Fibroblast of skin of abdomen (primary cell): ENCODE data around the gene SDK2.
A peak's percentile ranks its signal among the peaks of the same experiment; 100 is the strongest.

ENCODE experiments used
- DNase-seq: peaks from one replicate; pipeline ENCODE4 v3.0.0-alpha.2; 2013

Gene SDK2

GRCh38 chr17:73439597-73439996, 204.6 kb downstream of the SDK2 start:
- no peak for DNase-seq

DNA sequence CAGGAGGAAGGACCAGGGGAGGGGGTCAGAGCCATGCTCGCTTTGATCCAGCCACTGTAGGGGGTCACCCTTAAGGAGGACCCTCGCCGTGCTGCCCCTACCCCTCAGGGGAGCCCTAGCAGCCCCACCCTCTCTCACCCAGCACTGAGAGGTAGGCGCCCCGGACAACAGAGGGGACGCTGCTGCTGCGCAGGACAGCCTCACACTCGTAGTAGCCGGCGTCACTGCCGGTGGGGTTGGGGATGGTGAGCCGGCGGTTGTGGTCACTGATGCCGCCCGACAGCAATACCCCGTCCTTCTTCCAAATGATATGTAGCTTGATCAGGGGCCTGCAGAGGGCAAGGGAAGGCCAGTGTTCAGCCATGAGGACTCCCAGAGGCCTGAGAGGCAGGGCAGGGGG, 206.4 kb downstream of the SDK2 start:
- no peak for DNase-seq

DNA sequence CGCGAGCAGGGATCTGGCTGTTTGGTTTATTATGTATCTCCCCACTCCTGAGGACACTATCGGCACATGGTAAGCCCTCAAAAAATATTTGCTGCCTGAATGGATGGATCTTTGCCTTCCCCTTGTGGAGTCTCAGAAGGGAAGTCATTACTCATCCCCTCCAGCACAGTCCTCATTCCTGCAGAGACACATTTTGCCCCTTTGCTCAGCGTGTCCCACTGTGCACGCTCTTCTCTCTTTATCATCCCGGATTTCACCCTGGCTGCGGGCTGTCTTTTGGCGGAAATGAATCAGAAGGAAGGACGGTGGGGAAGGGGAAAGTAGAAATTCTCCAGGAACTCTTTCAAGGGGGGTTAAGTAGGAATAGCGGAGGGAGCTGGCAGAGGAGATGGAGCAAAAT, 207.3 kb downstream of the SDK2 start:
- peak; percentile 76 for DNase-seq

GRCh38 chr17:73435412-73435811, 208.8 kb downstream of the SDK2 start:
- no peak for DNase-seq

GRCh38 chr17:73434154-73434553, 210.1 kb downstream of the SDK2 start:
- DNase-seq = no peak

- no peak for DNase-seq
Measured at GRCh38 chr17:73433501-73433900, 210.7 kb downstream of the SDK2 start.

GRCh38 chr17:73432624-73433190, 211.5 kb downstream of the SDK2 start:
- DNase-seq = no peak

GRCh38 chr17:73431401-73432205, 212.6 kb downstream of the SDK2 start:
- DNase-seq = no peak

GRCh38 chr17:73430848-73431247, 213.4 kb downstream of the SDK2 start:
- peak; percentile 19 for DNase-seq

DNA sequence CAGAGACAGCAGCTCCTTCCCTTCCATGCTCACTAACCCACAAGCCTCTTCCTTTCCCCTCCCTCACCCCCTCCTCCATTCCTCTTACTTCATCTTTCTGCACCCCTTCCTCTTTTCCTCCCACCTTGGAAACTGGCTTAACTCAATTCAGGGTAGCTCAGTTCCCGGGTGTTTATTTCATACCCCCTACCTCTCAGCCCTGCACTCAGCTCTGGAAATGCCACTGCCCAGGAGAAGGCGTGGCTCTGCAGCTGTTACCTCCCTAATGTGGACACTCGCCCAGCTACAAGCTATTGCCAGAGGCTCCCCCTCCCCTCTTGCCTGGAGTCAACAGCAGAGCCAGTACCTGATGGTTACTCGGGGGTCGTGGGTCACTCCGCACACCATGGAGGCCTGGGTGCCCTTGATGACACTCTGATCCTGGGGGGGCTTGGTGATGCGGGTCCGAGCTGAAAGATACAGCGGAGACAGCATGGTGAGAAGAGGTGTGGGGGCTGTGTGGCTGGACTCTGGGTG, 214.0 kb downstream of the SDK2 start:
- DNase-seq = no peak

- DNase-seq = peak; percentile 68
Measured at GRCh38 chr17:73429440-73430164, 214.6 kb downstream of the SDK2 start.

DNA sequence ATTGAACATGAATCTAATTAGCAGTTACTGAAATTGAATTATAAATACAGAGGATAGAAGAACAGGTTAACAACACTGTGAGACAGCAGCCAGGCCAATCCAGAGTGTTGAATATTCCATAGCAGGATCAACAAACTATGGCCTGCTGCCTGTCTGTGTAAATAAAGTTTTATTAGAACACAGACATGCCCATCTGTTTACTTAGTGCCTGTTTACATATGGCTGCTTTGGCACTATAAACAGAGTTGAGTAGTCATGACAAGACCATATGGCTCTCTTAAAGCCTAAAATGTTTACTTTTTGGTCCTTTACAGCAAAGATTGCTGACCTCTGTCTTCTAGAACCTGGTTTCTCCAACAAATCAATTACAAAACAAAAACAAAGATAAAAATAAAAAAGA, 217.0 kb downstream of the SDK2 start:
- DNase-seq = no peak

DNA sequence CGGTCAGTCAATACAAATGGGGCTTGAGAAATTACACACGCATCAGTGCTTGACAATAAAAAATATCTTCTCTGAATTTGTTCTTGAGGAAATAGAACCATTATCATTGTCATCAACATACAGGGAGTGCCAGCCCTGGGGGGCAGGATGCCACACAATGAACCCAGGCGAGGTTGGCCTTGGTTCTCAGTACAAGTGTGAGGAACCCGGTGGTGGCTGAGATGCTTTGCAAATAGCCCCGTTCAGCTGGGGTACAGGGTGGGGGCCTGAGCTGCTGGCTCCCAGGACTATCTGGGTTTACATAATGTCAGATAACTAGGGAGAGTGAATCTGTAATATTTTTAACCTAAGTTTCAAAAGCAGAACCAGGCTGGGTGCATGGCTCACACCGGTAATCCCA, 219.7 kb downstream of the SDK2 start:
- no peak for DNase-seq

DNA sequence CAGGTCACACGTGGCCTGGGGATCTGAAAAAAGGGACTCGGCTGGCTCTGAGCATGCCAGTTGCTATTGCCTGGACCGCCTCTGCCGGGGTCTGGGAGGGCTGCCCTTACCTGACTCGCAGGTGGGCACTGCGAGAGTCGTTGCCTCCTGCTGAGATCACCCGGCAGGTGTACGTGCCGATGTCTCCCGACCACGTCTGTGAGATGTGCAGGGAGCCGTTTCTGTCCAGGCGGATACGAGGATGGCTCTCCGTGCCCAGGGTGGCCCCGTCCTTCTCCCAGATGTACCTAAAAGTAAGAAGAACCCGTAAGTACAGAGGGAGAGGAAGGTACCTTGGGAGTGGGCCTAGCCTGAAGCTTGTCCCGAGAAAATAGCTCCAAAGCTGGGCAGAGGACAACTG, 220.4 kb downstream of the SDK2 start:
- no peak for DNase-seq

DNA sequence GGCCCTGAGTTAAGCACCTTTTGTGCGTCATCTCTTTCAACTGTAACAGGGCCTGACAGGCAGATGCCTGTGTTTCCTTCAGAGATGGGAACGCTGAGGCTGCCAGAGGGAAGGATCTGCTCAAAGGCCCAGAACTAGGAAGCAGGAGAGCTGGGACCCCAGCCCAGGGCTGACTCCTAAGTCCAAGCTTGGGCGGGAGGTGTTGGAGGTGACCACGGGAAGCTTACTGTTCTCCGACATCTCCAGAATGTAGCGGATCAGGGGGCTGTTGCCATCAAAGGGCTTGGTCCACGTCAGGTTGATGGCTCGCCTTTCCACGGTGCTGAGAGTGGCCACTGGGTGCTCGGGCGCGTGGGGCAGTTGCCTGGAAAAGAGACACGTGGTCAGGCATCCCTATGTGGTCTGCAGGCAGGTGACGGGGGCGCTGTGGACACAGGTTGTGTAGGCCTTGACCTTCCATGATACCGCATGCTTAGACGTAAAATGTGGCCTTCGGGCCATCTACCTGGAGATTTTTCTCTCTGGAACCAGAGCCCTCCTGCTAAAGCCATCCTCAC, 221.0 kb downstream of the SDK2 start:
- no peak for DNase-seq

DNA sequence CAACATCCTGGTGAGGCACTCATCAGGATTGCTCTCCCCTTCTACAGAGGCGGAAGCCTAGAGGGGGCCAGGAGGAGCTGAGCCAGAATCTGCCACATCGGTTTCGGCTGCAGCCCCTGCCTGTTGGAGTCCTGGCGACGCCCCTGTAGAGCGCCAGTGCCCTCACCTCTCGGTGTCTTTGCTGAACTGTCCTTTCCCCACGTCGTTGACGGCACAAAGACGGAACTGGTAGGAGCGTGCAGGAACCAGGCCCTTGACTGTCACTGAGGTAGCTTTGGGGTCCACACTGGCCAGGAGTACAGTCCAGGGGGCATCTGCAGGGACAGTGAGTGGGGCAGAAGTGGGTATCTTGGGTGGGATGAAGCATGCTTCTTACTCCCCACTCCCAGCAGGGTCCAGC, 222.1 kb downstream of the SDK2 start:
- DNase-seq = no peak

DNA sequence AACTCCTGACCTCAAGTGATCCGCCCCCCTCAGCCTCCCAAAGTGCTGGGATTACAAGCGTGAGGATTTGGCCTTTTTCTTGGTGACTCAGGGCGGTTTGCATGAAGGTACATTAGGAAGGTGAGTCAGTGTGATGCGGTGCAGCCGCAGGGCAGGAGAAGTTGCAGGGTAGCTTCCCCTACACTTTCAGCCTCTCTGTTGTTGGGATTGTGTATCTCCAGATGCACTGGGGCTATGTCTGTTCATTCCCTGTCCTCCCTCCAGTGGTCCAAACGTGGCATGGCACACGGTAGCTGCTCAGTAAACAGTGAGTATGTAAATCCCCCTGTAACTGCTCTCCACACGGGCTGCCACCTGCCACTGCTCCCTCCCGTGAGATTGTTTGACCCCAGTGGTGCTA, 223.3 kb downstream of the SDK2 start:
- DNase-seq = peak; percentile 8

GRCh38 chr17:73419881-73420280, 224.4 kb downstream of the SDK2 start:
- no peak for DNase-seq

DNA sequence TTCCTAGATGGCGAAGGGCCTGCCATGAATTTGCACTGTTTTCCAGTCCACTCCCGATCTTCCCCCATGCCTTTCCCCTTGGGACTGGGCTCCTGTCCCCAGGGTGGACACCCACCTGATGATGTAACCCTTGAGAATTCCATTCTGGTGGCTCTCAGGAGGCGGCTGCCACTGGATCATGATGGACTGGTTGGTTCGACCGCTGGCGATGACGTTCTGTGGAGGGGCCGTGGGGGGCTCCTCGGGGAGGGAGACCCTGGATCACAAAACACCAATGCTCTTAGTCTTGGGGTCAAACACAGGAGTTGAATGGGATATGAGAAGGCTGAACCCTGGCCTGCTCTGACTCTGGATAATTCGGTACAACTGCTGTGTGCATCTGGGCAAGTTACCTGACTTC, 225.2 kb downstream of the SDK2 start:
- DNase-seq = no peak

GRCh38 chr17:73415782-73416181, 228.5 kb downstream of the SDK2 start:
- DNase-seq = no peak

DNA sequence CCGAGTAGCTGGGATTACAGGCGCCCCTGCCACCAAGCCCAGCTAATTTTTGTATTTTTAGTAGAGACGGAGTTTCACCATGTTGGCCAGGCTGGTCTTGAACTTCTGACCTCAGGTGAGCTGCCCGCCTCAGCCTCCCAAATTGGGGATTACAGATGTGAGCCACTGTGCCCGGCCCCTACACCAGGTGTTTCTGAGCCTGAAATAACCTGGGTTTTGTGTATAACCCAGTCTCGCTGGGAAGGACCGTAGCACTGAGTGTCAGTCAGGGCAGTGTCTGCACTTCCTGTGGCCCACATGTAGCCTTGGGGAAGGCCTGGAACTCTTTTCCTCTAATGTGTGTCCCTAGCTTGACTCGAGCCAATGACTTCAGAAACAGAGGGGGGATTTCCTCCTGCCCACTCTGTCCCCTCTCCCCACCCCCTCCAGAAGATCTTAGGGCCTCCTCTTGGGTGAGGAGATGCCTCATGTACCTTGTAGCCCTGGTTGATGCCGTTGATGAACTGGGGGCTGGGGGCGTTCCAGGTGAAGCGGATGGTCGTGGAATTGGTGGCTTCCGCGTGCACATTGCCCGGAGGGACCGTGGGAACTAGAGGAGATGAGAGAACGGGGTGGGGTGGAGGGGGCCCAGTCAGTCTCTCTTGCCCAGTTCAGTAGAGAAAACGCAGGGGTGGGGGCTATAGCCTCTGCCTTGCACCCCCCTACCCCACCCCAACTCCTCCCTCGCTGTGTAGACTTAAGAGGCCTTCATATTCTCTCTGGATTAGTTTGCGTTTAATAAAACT, 229.9 kb downstream of the SDK2 start:
- DNase-seq = no peak

DNA sequence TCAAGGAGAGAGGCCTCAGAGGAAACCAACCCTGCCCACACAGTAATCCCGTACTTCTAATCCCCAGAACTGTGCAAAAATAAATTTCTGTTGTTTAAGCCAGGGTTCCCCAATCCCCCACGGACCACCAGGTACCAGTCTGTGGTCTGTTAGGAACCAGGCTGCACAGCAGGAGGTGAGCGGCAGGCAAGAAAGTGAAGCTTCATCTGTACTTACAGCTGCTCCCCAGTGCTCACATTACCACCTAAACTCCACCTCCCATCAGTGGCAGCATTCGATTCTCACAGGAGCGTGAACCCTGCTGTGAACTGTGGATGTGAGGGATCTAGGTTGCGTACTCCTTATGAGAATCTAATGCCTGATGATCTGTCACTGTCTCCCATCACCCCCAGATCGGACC, 231.3 kb downstream of the SDK2 start:
- DNase-seq = no peak
